NCI-H1092 treated with DMSO at 0.1 percent for 48 hours (cell line): ENCODE measurements around the gene ARL2.
A peak's percentile ranks its signal among the peaks of the same experiment; 100 is the strongest.
"Not testable (repeated sequence)": the region's sequence is repeated elsewhere in the genome, so short reads cannot be mapped to it uniquely, and the experiment has no call there.

Experiments used
- DNase-seq: peaks from one replicate; lab custom pipeline; 2025; lab: John Stamatoyannopoulos, UW

The ARL2 gene

GRCh38 chr11:65013888-65014725, at the start of gene ARL2:
Gene ARL2 (plus strand): TSS chr11:65014160. CDS start chr11:65014208, 48 bp downstream.
- DNase-seq, result peak; percentile 91

GRCh38 chr11:64967375-64967774, 46.6 kb upstream of the ARL2 start:
- no peak for DNase-seq

DNA sequence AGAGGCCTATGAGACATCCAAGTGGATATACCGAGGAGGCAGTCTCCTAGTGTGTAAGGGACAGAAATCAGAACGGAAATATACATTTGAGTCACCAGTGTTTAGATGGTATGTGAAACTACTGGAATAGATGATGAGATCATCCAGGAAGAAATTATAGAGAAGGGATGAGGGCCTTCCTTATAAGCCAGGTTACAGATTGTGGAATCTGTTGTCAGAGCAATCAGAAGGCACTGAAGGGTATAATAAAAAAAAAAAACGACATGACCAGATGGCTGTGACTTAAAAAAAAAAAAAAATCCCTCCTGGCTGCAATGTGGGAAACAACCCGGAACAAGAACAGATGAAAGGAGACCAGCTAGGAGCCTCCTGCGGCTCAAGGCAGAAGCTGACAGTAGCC, 44.8 kb upstream of the ARL2 start:
- DNase-seq, result no peak

DNA sequence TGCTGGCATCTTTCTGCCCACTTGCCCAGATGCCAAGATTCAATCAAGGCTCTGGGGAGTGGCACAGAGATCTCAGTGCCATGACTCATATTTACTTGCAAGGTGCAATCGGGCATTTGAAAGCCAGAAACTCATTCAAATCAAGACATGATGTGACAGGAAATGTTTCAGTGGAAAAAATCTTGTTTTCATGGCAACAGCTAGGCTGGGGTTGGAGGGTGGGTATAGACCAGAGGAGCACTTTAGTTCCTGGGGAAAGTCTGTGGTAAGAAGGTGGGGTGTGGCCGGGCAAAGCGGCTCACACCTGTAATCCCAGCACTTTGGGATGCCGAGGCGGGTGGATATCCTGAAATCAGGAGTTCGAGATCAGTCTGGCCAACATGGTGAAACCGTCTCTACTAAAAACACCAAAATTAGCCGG, 43.2 kb upstream of the ARL2 start:
- DNase-seq, result no peak

DNA sequence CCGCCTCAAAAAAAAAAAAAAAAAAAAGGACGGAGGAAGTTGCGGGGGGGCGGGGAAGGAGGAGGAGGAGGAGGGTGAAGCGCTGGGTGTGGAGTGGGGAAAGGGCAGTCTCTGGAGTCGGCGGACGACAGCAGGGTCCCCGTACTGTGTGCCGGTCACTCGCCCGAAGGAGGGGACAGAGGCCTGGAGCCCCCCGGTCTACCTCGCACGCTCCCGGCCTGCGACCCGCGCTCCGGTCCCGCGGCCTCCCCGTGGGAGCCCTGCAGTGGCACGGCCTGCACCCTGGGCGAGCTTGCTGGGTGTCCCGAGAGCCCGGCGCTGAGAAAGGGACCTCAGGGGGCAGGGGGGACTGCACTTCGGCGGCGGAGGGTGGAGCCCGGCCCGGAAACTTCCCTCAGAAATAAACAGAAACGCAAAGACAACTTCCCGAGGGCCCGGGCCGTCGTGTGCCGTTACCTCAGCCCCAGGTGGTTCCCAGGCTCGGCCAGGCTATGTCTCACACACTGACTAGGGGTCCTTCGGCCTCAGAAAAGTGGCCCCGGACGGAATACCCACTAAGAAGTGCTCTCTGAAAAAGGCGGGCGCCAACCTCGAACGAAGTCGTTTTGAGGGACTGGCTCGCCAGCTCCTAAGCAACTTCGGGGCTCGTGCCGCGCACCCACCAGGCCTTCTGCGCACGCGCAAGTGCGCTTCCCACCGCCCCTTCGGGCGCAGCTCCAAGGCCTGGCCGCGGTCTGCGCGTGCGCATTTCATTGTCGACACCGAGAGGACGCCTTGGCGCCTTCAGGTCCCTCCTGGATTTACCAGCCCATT, 42.3 kb upstream of the ARL2 start, which contains the start of gene MAJIN:
Gene MAJIN, minus strand, starts transcription at position 688 of the 813 bp plus-strand sequence. CDS start 12,703 bp downstream, outside the sequence.
- no peak for DNase-seq

GRCh38 chr11:64974124-64974523, 39.8 kb upstream of the ARL2 start:
- DNase-seq, result no peak

DNA sequence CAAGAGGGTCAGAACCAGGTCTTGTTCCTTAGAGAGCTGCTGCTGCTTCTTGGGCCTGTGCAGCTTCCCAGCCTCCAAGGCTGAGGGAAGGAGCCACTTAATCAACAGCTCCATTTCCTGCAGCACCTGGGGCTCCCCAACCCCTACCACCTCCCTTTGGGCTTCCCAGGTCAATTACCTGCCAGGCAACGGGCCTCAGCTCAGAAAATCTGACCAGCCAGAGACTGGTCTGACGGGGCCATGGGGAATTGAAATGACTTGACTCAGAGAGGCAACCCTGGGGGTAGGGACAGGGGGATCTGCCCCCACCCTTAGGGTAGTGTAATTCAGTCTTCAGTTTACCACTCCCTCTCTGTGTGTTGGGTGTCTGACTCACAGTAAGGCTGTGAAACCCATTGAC, 37.3 kb upstream of the ARL2 start:
- no peak for DNase-seq

DNA sequence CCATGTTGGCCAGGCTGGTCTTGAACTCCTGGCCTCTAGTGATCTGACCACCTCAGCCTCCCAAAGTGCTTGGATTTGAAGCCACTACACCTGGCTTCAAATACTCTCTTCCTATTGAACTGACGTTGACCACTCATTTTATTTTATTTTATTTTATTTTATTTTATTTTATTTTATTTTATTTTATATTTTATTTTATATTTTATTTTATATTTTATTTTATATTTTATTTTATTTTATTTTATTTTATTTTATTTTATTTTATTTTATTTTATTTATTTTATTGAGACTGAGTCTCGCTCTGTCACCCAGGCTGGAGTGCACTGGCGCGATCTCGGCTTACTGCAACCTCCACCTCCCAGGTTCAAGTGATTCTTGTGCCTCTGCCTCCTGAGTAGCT, 30.6 kb upstream of the ARL2 start:
- not testable (repeated sequence) for DNase-seq

- no peak for DNase-seq
These were observed 25.7 kb upstream of the ARL2 start for GRCh38 chr11:64987998-64988854.

DNA sequence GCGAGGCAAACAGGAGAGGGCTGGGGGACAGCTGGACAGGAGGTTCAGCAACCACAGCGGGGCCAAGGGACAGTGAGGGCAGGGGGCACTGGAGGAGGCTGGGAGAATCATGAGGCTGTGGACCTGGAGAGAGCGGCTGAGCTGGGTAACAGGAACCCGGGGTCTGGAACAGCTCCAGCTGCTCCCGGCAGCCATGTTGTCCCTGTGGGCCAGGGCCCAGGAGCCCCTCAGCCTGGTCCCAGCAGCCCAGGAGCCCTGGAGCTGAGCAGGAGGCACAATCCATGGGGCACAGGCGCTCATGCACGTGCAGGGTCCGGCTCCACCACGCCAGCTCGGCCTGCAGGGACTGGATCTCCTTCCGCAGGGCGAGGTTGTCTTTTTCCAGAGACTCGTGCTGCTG, 24.5 kb upstream of the ARL2 start:
- DNase-seq, result no peak

DNA sequence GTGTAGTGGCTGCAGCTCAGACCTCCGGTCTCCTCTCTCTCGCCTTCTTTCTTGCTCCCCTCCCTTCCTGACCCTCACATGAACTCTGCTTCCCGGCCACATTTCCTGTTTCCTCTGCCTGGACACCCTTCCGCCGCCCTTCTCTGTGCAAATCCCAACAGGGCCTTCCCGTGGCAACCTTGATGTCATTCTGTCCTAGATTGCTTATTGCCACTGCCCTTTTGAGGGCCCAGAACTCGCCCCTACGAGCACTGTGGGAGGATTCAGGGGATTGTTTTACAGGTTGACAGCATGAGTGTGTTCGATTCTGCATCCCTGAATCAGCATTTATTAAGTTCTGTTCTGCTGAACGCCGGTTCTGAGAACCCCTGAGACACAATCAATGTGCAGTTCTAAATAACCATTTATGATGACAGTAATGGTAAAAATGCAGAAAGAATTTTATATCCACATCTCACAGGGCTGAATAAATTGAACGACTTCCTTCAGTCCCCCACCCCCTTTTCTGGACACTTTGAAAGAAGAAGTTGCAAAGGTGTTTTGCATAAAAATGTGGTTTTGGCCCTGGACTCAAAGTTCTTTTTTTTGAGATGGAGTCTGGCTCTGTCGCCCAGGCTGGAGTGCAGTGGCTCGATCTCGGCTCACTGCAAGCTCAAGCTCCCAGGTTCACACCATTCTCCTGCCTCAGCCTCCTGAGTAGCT, 23.6 kb upstream of the ARL2 start:
- DNase-seq, result no peak

DNA sequence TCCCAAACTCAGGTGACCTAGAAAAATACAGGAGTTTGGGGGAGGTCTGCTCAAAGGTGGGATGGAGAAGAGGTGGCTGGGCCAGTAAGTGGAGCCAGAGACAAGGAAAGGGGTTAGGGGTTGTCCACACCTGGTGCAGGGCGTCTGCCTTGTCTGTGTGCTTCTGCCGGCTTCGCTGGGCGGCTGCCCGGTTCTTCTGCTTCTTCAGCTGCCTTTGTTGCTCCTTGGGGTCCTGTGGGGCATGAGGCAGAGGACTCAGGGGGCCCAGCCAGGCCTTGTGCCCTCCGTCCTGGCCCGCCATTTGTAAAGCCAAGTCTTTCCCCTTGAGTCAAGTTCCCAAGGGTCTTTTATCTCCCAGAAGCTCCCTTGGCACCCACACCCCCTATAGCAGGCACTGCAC, 19.6 kb upstream of the ARL2 start:
- DNase-seq, result no peak

DNA sequence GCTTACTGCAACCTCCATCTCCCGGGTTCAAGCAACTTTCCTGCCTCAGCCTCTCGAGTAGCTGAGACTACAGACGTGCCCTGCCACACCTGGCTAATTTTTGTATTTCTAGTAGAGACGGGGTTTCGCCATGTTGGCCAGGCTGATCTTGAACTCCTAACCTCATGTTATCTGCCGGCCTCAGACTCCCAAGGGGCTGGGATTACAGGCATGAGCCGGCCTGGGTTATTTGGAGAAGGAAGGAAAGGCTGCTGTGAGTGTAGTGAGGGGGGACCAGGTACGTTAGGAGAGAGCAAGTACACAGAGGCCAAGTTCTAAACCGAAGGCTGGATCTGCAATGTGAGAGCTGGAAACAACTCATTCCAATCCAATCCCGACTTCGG, 17.6 kb upstream of the ARL2 start:
- no peak for DNase-seq

- DNase-seq, result peak; percentile 69
These were observed 17.1 kb upstream of the ARL2 start, which contains the start of gene BATF2 for GRCh38 chr11:64996710-64997380. Gene BATF2 (minus strand): TSS chr11:64996971. CDS start chr11:64996914, 57 bp downstream.

DNA sequence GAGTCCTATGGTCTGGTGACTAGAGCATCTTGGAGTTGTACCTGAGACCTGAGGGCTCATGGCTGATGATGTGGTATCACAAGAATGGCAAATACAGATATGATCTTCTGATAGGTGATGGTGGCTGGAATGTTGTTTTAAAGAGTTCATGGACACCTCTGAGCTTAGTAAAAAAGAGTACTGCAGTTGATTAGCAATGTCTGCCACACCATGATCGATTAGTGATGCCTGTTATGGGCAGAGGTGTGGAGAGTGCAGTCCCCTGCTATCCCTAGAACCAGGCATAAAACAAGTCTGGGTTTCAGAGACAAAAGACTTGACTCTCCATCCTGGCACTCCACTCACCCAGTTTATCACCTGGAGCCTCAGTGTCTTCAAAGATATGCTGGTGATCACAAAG, 15.8 kb upstream of the ARL2 start:
- no peak for DNase-seq

GRCh38 chr11:64998690-64999431, 15.1 kb upstream of the ARL2 start:
- DNase-seq, result no peak

- DNase-seq, result no peak
These were observed 14.5 kb upstream of the ARL2 start for GRCh38 chr11:64999478-64999877.

GRCh38 chr11:65002706-65003105, 11.3 kb upstream of the ARL2 start:
- no peak for DNase-seq

DNA sequence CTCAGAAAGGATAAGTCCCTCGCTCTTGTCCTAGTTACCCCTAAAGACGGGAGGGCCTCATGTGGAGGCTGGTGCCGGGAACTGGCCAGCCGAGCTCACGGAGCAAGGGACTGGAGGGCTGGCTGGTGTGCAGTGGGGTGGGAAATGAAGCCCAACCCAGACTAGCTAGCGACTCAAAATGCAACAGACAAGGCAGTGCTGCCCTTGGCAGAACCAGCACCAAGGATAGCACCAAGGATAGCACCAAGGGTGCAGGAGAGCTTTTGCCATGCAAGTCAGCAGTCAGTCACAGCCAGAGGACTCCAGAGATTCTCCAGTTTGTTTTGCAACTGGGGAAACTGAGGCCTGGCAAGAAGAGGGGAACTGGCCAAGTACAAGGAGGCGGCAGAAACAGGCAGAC, 10.7 kb upstream of the ARL2 start:
- DNase-seq, result no peak

DNA sequence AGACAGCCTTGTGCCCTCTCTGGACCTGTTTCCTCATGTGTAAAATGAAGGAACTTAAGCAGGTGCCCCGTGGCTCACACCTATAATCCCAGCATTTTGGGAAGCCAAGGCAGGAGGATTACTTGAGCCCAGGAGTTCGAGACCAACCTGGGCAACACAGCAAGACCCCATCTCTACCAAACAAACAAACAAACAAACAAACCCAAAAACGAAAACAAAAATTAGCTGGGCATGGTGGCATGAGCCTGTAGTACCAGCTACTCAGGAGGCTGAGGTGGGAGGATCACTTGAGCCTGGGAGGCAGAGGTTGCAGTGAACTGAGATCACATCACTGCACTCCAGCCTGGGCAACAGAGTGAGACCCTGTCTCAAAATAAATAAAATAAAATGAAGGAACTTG, 10.0 kb upstream of the ARL2 start:
- not testable (repeated sequence) for DNase-seq
